Right lobe of liver (tissue), 4 donors: ENCODE data around the gene ONECUT2.

Experiments
- POLR2A ChIP-seq: fragments of 450-650 bp; IDR thresholded peaks from one replicate; pipeline ENCODE4 v1.6.1; 2017; ENCODE audit warnings: antibody characterized with exemption, mild to moderate bottlenecking
- TF ChIP-seq, protein P1 (sequence below), 4 donors: fragments of 200-600 bp in 3 of 4; fragments of 450-650 bp in 1 of 4; IDR thresholded peaks; one replicate each; pipeline versions ENCODE4 v1.5.1 to v1.8.0; 2016 to 2022; ENCODE audit warnings: antibody characterized with exemption in 4 of 4, mild to moderate bottlenecking in 2 of 4
- donor health status: DM: no; HTN: no; CAD: no.
- donor health status: DM: no; HTN: no; CAD: no.
- donor health status: DM: no; HTN: yes; CAD: no.

DNA sequence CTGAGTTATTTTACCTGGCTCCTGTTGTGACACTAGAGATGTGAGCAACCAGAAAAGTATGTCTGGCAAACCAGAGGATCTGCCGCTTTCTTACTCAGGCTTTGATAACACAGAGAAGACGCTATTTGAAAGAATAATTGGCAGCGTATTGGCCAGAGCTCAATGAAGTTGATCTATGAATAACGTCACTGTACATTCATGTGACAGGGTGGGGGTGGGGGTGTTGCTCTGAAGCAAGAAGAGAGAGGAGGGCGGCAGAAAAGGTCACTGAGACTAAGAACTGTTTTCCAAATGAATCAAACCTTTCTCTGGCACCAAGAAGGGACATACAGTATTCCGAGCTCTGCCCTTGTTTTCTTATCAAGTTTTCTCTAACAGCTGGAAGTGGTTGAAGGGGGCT is 1.7 kb upstream of the ONECUT2 start:
- TF ChIP-seq, protein P1, sequence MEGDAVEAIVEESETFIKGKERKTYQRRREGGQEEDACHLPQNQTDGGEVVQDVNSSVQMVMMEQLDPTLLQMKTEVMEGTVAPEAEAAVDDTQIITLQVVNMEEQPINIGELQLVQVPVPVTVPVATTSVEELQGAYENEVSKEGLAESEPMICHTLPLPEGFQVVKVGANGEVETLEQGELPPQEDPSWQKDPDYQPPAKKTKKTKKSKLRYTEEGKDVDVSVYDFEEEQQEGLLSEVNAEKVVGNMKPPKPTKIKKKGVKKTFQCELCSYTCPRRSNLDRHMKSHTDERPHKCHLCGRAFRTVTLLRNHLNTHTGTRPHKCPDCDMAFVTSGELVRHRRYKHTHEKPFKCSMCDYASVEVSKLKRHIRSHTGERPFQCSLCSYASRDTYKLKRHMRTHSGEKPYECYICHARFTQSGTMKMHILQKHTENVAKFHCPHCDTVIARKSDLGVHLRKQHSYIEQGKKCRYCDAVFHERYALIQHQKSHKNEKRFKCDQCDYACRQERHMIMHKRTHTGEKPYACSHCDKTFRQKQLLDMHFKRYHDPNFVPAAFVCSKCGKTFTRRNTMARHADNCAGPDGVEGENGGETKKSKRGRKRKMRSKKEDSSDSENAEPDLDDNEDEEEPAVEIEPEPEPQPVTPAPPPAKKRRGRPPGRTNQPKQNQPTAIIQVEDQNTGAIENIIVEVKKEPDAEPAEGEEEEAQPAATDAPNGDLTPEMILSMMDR (IDR thresholded peaks at IDR 0.05): no peak
- no peak for TF ChIP-seq POLR2A
